ENCODE results near the gene RAB20. TPM values are rescaled to one million over a fixed set of nuclear protein-coding genes. Genes with fewer than 3 reads are reported as not detected.

The RAB20 gene
- total RNA-seq, 1 experiment from 2014 or later = 0.88 TPM

- Histone ChIP-seq H3K36me3 (ENCODE audit: insufficient read depth, low read length, poor library complexity, severe bottlenecking) (peaks cover 4% of the 10 kb centered on the region), H3K27me3 (replicated peaks; ENCODE audit: insufficient read depth, low read depth, low read length, poor library complexity) (no peaks in the 10 kb centered on the region), H3K4me1 (ENCODE audit: insufficient read depth, low read length, poor library complexity, severe bottlenecking) (no peaks in the 10 kb centered on the region), H3K9me3 (ENCODE audit: low read depth, low read length, poor library complexity, severe bottlenecking) (no peaks in the 10 kb centered on the region), H3K27ac (ENCODE audit: low read depth, low read length, poor library complexity, severe bottlenecking) (no peak overlapping the region), H3K4me3 (ENCODE audit: low read depth, low read length, poor library complexity, severe bottlenecking) (no peak overlapping the region)
- no TSS peak for BruUV-seq (replicated peaks)
- no peak for TF ChIP-seq EZH2 (IDR thresholded peaks at IDR 0.05; ENCODE audit: borderline replicate concordance, low read depth, low read length, poor library complexity, severe bottlenecking)
- no peak for TF ChIP-seq CTCF (conservative IDR thresholded peaks at IDR 0.05; ENCODE audit: low read depth, low read length)
- ChIA-PET CTCF (no interaction called here), POLR2A (ENCODE audit: low non-redundant PET) (interaction anchor here (0.7 kb wide), 1 partner anchor 12 kb away, joined by 3 read pairs; no protein-coding TSS in a partner anchor)
- DNase-seq (ENCODE audit: low spot score) = no peak
- intact Hi-C loops (cut with micrococcal nuclease; ENCODE audit: unreplicated experiment) = no loop called here
Measured at GRCh38 chr13:110483386-110483968, 78.0 kb downstream of the RAB20 start.

DNA sequence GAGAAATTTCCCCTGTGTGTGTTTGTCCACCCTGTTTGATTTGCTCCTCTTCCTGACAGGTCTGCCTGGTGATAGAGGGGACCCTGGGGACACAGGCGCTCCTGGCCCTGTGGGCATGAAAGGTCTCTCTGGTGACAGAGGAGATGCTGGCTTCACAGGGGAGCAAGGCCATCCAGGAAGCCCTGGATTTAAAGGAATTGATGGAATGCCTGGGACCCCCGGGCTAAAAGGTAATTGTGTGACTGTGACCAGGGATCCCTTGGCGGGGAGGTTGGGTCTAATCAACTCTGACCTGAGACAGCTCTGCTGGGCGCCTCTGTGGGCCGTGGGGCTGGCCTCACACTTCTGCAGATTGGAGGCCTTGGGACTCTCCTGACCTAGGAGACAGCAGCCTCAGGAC lies 81.4 kb downstream of the RAB20 start:
- TF ChIP-seq EZH2 (IDR thresholded peaks at IDR 0.05; ENCODE audit: borderline replicate concordance, low read depth, low read length, poor library complexity, severe bottlenecking) (no peak), CTCF (conservative IDR thresholded peaks at IDR 0.05; ENCODE audit: low read depth, low read length) (no peak)
- DNase-seq (ENCODE audit: low spot score) = no peak
- no peaks in the 10 kb centered on the region for H3K9me3 ChIP-seq (ENCODE audit: low read depth, low read length, poor library complexity, severe bottlenecking)
- ChIA-PET POLR2A (ENCODE audit: low non-redundant PET) (no interaction called here), CTCF (no interaction called here)
- intact Hi-C loops (cut with micrococcal nuclease; ENCODE audit: unreplicated experiment) = no loop called here
- no peak overlapping the region for H3K4me3 ChIP-seq (ENCODE audit: low read depth, low read length, poor library complexity, severe bottlenecking)
- no peaks in the 10 kb centered on the region for H3K4me1 ChIP-seq (ENCODE audit: insufficient read depth, low read length, poor library complexity, severe bottlenecking)
- H3K36me3 ChIP-seq (ENCODE audit: insufficient read depth, low read length, poor library complexity, severe bottlenecking) = peaks cover 18% of the 10 kb centered on the region
- no peaks in the 10 kb centered on the region for H3K27me3 ChIP-seq (replicated peaks; ENCODE audit: insufficient read depth, low read depth, low read length, poor library complexity)
- no TSS peak for BruUV-seq (replicated peaks)
- H3K27ac ChIP-seq (ENCODE audit: low read depth, low read length, poor library complexity, severe bottlenecking) = no peak overlapping the region

DNA sequence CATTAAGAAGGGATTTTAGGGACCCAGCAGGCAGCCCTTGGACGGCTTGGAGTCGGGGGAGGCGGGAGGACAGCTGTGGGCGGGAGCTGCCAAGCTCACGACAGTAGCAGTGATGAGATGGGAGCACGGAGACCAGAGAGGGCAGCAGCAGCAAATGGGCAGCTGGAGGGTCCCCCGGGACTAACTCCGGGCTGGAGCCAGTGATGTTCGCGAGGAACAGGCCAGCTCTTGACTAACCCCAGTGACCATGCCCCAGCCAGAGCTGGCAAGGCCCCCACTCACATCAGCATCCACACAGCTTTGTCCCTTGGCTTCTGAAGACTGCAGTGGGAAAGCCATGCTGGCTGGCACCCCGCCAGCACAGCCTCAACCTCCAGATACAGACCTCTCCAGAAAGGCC lies 81.9 kb downstream of the RAB20 start:
- Histone ChIP-seq H3K27ac (ENCODE audit: low read depth, low read length, poor library complexity, severe bottlenecking) (no peak overlapping the region), H3K27me3 (replicated peaks; ENCODE audit: insufficient read depth, low read depth, low read length, poor library complexity) (no peaks in the 10 kb centered on the region), H3K4me3 (ENCODE audit: low read depth, low read length, poor library complexity, severe bottlenecking) (no peak overlapping the region), H3K4me1 (ENCODE audit: insufficient read depth, low read length, poor library complexity, severe bottlenecking) (no peaks in the 10 kb centered on the region), H3K36me3 (ENCODE audit: insufficient read depth, low read length, poor library complexity, severe bottlenecking) (peaks cover 23% of the 10 kb centered on the region), H3K9me3 (ENCODE audit: low read depth, low read length, poor library complexity, severe bottlenecking) (no peaks in the 10 kb centered on the region)
- no peak for DNase-seq (ENCODE audit: low spot score)
- CTCF ChIA-PET = no interaction called here
- POLR2A ChIA-PET (ENCODE audit: low non-redundant PET) = no interaction called here
- TF ChIP-seq EZH2 (IDR thresholded peaks at IDR 0.05; ENCODE audit: borderline replicate concordance, low read depth, low read length, poor library complexity, severe bottlenecking) (no peak), CTCF (conservative IDR thresholded peaks at IDR 0.05; ENCODE audit: low read depth, low read length) (no peak)
- BruUV-seq (replicated peaks) = no TSS peak
- intact Hi-C loops (cut with micrococcal nuclease; ENCODE audit: unreplicated experiment) = no loop called here
